NCI-H1417 treated with DMSO at 0.1 percent for 48 hours (cell line): ENCODE results near the gene BANF2.
"Not testable (repeated sequence)": the region's sequence is repeated elsewhere in the genome, so short reads cannot be mapped to it uniquely, and the experiment has no call there.

Experiments
- DNase-seq: peaks from one replicate; lab custom pipeline; 2025; lab: John Stamatoyannopoulos, UW

BANF2 gene

GRCh38 chr20:17699931-17700351 lies at the start of gene BANF2:
TSS of gene BANF2 (plus strand) at chr20:17699966. CDS start at chr20:17725026, 25,060 bp downstream.
- DNase-seq, result no peak

GRCh38 chr20:17650301-17651128 lies 49.3 kb upstream of the BANF2 start:
- no peak for DNase-seq

GRCh38 chr20:17651129-17651759 lies 48.5 kb upstream of the BANF2 start:
- no peak for DNase-seq

GRCh38 chr20:17651760-17652388 lies 47.9 kb upstream of the BANF2 start:
- DNase-seq, result no peak

- no peak for DNase-seq
Measured at GRCh38 chr20:17652411-17652810, 47.4 kb upstream of the BANF2 start.

GRCh38 chr20:17653835-17654648 lies 45.7 kb upstream of the BANF2 start:
- no peak for DNase-seq

GRCh38 chr20:17654649-17655285 lies 45.0 kb upstream of the BANF2 start:
- DNase-seq, result no peak

- no peak for DNase-seq
Measured at GRCh38 chr20:17655286-17655651, 44.5 kb upstream of the BANF2 start.

GRCh38 chr20:17655865-17656479 lies 43.8 kb upstream of the BANF2 start:
- DNase-seq, result no peak

- DNase-seq, result no peak
Measured at GRCh38 chr20:17657079-17657825, 42.5 kb upstream of the BANF2 start.

GRCh38 chr20:17657898-17658647 lies 41.7 kb upstream of the BANF2 start:
- no peak for DNase-seq

GRCh38 chr20:17658648-17658993 lies 41.1 kb upstream of the BANF2 start:
- DNase-seq, result no peak

GRCh38 chr20:17659344-17659743 lies 40.4 kb upstream of the BANF2 start:
- not testable (repeated sequence) for DNase-seq

GRCh38 chr20:17659801-17660200 lies 40.0 kb upstream of the BANF2 start:
- no peak for DNase-seq

- no peak for DNase-seq
Measured at GRCh38 chr20:17660667-17661066, 39.1 kb upstream of the BANF2 start.

GRCh38 chr20:17661121-17661744 lies 38.5 kb upstream of the BANF2 start:
- no peak for DNase-seq

GRCh38 chr20:17662333-17663039 lies 37.3 kb upstream of the BANF2 start:
- no peak for DNase-seq

GRCh38 chr20:17663040-17663399 lies 36.7 kb upstream of the BANF2 start:
- DNase-seq, result no peak

- DNase-seq, result no peak
Measured at GRCh38 chr20:17663486-17663885, 36.3 kb upstream of the BANF2 start.
